HG03575 (cell line): ENCODE results near the gene RCL1.
"Not testable (repeated sequence)": the region's sequence is repeated elsewhere in the genome, so short reads cannot be mapped to it uniquely, and the experiment has no call there.

Experiments
- ATAC-seq: cut with Tn5 transposase; IDR thresholded peaks from one replicate; pipeline ENCODE4 v1.9.1; 2021; ENCODE audit not compliant: unreplicated experiment, insufficient number of reproducible peaks, low FRiP score; ENCODE audit errors: extremely low read depth

Gene RCL1

DNA sequence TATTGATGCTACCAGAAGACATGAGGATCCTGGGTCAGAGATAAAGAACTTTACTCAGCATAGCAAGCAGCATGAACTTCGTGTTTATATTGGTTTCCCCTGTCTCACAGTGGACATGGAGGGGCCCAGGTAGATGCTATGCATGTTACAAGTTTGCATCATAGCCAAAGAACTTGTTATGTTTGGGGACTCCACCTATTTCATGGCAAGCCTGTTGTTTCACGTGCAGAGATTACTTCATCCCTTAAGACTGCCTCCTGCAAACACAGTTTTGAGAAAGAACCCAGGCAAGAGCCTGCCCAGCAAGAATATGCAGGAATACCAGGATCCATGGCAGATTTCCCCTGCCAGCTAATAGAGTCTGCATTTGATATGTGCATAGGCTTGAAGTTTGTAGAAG is 68.4 kb downstream of the RCL1 start:
- ATAC-seq, result no peak

DNA sequence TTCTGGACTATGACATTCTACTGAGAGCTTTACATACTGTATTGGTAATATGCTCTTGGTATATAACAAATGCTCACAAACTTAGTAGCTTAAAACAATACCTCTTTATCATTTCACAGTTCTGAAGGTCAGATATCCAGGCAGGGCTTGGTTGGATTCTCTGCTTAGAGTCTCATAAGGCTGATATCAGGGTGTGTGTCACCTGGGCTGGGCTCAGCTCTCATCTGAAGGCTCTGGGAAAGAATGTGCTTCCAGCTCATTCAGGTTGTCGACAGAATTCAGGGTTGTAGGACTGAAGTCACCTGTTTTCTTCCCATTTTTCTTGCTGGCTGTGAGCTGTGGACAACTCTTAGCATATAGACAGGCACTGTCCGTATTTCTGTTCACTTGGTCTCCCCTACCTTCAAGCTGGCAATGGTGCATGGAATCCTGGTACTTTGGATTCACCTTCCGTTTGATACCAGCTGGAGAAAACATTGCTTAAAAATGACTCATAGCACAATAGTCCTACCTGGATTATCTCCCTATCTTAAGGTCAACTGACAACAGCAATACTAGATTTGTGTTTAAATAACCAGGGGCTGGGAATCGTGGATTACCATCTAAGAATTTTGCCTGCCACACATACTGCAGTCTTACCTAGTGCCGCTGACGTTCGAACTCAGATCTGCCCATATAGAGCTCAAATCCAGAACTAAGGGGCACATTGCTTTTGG is 69.2 kb downstream of the RCL1 start:
- ATAC-seq, result no peak

GRCh38 chr9:4862506-4863250 is 69.9 kb downstream of the RCL1 start:
- ATAC-seq, result no peak

GRCh38 chr9:4864234-4864661 is 71.5 kb downstream of the RCL1 start:
- ATAC-seq, result no peak

DNA sequence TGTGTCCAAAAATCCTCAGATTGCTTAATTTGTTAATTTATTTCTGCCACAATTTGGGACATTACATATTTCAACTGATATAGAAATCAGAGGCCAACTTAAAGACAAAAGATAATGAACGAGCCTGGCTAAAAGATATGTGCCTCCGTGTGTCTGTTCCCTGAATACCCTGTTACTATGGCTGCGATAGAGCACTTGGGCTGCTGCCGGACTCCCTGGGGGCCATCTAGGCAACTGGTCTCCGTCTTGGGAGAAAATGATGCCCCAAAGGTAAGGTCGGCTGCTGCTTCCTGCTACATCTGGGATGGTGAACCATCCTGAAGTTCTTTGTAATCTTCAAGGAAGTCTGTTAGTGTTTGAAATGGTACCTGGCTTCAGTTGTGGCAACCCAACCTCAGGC is 72.0 kb downstream of the RCL1 start:
- no peak for ATAC-seq

- no peak for ATAC-seq
Observed at GRCh38 chr9:4865681-4866080, 72.9 kb downstream of the RCL1 start.

GRCh38 chr9:4866239-4866969 is 73.7 kb downstream of the RCL1 start:
- ATAC-seq, result no peak

- ATAC-seq, result no peak
Observed at GRCh38 chr9:4873066-4873465, 80.3 kb downstream of the RCL1 start.

GRCh38 chr9:4875559-4875958 is 82.8 kb downstream of the RCL1 start:
- no peak for ATAC-seq

GRCh38 chr9:4879115-4879558 is 86.4 kb downstream of the RCL1 start:
- ATAC-seq, result no peak

DNA sequence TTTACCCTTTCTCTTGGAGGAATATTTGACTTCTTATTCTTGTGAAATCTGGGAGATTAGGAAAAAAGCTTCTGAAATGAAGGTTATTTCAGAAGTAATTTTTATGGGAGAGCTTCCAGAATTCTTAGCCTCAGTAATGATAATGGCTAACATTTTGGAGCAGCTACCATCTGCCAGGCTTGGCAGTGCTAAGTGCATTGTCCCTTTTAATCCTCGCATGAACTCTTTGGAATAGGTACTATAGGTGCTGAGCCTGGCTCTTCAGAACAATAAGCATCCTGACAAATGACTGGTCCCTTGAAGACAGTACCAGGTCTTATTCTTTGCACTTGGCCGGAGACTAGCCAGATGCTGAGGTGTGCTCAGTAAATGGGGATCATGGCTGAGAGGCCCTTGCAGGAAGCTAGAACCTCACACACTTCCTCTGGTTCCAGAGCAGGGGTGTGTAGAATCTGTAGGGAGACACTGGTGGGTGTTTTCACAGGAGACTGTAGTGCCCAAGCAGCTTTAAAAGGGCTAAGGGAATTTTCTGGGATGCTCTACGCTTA is 90.7 kb downstream of the RCL1 start:
- no peak for ATAC-seq

- ATAC-seq, result peak; percentile 81
Observed at GRCh38 chr9:4886698-4887097, 94.0 kb downstream of the RCL1 start.

DNA sequence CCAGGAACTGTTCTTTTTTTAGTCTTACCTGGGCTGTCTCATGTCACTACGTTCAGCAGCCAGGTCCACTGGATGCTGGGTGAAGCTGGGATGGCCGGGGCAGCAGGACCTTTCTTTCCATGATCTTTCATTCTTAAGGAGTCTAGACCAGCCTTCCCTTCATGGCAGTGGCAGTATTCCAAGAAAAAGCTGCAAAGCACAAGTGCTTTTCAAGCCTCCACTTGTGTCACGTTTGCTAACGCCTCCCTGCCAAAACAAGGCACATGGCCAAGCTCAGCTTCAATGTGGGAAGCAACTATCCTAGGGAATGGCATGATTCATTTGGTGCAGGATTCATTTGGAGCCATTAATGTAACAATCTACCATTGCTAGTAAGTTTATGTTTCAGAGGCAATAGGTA is 94.8 kb downstream of the RCL1 start:
- ATAC-seq, result no peak

DNA sequence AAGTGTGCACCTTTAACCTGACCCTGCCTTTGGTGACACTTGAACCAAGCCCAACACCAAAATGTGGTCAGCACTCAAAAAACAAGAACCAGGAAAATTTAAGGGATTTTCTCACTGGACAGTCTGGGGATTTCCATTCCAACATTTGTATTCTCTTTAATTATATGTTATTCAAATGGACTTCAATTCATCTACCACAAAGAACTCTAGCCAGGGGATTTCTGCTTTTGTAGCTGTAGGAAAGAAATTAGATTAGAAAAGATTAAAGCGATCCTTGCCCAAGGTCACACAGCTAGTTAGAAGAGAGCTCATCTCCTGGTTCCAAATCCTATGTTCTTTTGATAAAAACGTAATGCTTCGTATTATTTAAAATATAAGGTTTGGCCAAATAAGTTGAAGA is 97.5 kb downstream of the RCL1 start:
- no peak for ATAC-seq

- no peak for ATAC-seq
Observed at GRCh38 chr9:4890929-4891328, 98.2 kb downstream of the RCL1 start.

DNA sequence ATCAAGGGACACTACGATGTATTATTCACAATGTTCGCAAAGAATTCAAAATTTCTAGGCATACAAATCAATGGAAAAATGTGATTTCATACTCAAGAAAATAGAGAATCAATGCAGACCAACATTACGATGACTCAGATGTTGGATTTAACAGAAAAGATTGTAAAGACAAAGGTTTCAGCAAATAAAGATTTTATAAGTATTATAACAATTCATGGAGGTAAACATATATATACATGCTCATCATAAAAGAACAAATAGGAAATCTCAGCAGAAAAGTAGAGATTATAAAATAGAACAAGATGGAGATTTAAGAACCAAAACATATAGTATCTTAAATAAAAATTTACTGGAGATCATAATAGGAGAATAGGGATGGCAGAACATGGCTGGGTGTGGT is 98.9 kb downstream of the RCL1 start:
- no peak for ATAC-seq

- ATAC-seq, result no peak
Observed at GRCh38 chr9:4892501-4893194, 99.9 kb downstream of the RCL1 start.

DNA sequence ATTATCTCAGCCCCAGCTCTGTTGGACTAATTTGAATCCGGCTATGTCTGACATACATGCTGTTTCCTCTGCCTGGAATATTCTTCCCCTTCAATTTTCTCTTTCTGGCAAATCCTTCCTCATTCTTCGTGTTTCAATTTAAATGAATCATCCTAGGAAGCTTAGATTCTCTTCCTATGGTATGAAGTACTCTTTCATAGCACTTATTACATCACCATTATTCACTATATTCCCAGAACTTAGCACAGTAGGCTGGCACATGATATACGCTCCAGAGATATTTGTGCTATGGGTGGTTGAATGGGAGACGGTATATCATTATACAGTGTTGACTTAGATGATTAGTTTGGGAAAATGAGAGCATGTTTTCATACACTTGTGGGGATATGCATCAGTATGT is 101.3 kb downstream of the RCL1 start:
- ATAC-seq, result no peak

DNA sequence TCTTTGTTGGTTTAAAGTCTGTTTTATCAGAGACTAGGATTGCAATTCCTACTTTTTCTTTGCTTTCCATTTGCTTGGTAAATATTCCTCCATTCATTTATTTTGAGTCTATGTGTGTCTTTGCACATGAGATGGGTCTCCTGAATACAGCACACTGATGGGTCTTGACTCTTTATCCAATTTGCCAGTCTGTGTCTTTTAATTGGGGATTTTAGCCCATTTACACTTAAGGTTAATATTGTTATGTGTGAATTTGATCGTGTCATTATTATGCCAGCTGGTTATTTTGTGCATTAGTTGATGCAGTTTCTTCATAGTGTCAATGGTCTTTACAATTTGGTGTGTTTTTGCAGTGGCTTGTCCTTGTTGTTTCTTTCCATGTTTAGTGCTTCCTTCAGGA is 107.1 kb downstream of the RCL1 start:
- ATAC-seq, result not testable (repeated sequence)
